Mucosa of rectum (tissue), 2 donors: ENCODE results near the gene ANTXR1.
"Not testable (repeated sequence)": the region's sequence is repeated elsewhere in the genome, so short reads cannot be mapped to it uniquely, and the experiment has no call there.

Source experiments
- H3K27ac ChIP-seq, 2 donors: one replicate each; pipeline ENCODE4 v1.7.0; 2013; ENCODE audit warnings: inconsistent platforms in 2 of 2, low read depth in 2 of 2, low read length in 2 of 2
- H3K27me3 ChIP-seq, 2 donors: one replicate each; pipeline ENCODE4 v1.7.0; 2013; ENCODE audit warnings: low read length in 2 of 2; ENCODE audit not compliant: control insufficient read depth in 2 of 2, insufficient read depth in 2 of 2
- H3K36me3 ChIP-seq, 2 donors: one replicate each; pipeline ENCODE4 v1.7.0; 2013; ENCODE audit warnings: low read length in 2 of 2; ENCODE audit not compliant: control insufficient read depth in 2 of 2, insufficient read depth in 2 of 2
- H3K4me1 ChIP-seq, 2 donors: one replicate each; pipeline ENCODE4 v1.7.0; 2013; ENCODE audit warnings: low read length in 2 of 2, mild to moderate bottlenecking in 1 of 2; ENCODE audit not compliant: control insufficient read depth in 2 of 2, insufficient read depth in 2 of 2
- H3K4me3 ChIP-seq, 2 donors: one replicate each; pipeline ENCODE4 v1.7.0; 2013; ENCODE audit warnings: low read length in 2 of 2
- H3K9ac ChIP-seq, 2 donors: one replicate each; pipeline ENCODE4 v1.7.0; 2013; ENCODE audit warnings: low read length in 2 of 2, low read depth in 1 of 2, mild to moderate bottlenecking in 1 of 2
- H3K9me3 ChIP-seq, 2 donors: one replicate each; pipeline ENCODE4 v1.7.0; 2013; ENCODE audit warnings: low read length in 2 of 2; ENCODE audit not compliant: control insufficient read depth in 2 of 2
- donor health status: healthy.
- donor health status: Normal muscosa, but diverticular disease.

Gene ANTXR1

GRCh38 chr2:69253112-69253511, 240.1 kb downstream of the ANTXR1 start:
- Histone ChIP-seq H3K4me1 (no peaks in the 10 kb centered on the region), H3K9me3 (no peaks in the 10 kb centered on the region), H3K9ac (no peak overlapping the region), H3K27ac (no peak overlapping the region), H3K36me3 (no peaks in the 10 kb centered on the region), H3K27me3 (no peaks in the 10 kb centered on the region), H3K4me3 (no peak overlapping the region)

- no peaks in the 10 kb centered on the region for H3K36me3 ChIP-seq
- no peaks in the 10 kb centered on the region for H3K4me1 ChIP-seq
- no peak overlapping the region for H3K9ac ChIP-seq
- peak overlapping the region in 1 of 2 donors; percentile 48 for H3K27ac ChIP-seq
- no peak overlapping the region for H3K4me3 ChIP-seq
- H3K27me3 ChIP-seq = no peaks in the 10 kb centered on the region
- no peaks in the 10 kb centered on the region for H3K9me3 ChIP-seq
Measured at GRCh38 chr2:69253611-69254301, 240.8 kb downstream of the ANTXR1 start.

GRCh38 chr2:69255760-69256159, 242.8 kb downstream of the ANTXR1 start:
- no peak overlapping the region for H3K9ac ChIP-seq
- H3K9me3 ChIP-seq = peaks cover 3% of the 10 kb centered on the region in 2 donors
- no peaks in the 10 kb centered on the region for H3K4me1 ChIP-seq
- H3K27ac ChIP-seq = no peak overlapping the region
- H3K36me3 ChIP-seq = no peaks in the 10 kb centered on the region
- H3K4me3 ChIP-seq = no peak overlapping the region
- no peaks in the 10 kb centered on the region for H3K27me3 ChIP-seq

GRCh38 chr2:69259994-69260591, 247.1 kb downstream of the ANTXR1 start:
- not testable (repeated sequence) for H3K4me1 ChIP-seq, H3K27me3 ChIP-seq, H3K36me3 ChIP-seq, H3K9me3 ChIP-seq, H3K27ac ChIP-seq, H3K9ac ChIP-seq, H3K4me3 ChIP-seq

- H3K4me1 ChIP-seq = no peaks in the 10 kb centered on the region
- no peaks in the 10 kb centered on the region for H3K36me3 ChIP-seq
- no peak overlapping the region for H3K27ac ChIP-seq
- H3K27me3 ChIP-seq = no peaks in the 10 kb centered on the region
- H3K4me3 ChIP-seq = no peak overlapping the region
- peaks cover 3% of the 10 kb centered on the region in 2 donors for H3K9me3 ChIP-seq
- no peak overlapping the region for H3K9ac ChIP-seq
Measured at GRCh38 chr2:69260666-69261065, 247.7 kb downstream of the ANTXR1 start.

GRCh38 chr2:69269330-69269729, 256.4 kb downstream of the ANTXR1 start:
- no peaks in the 10 kb centered on the region for H3K27me3 ChIP-seq

GRCh38 chr2:69271831-69272257, 258.9 kb downstream of the ANTXR1 start:
- H3K27ac ChIP-seq = no peak overlapping the region
- H3K9me3 ChIP-seq = no peaks in the 10 kb centered on the region
- no peak overlapping the region for H3K4me3 ChIP-seq

More at GRCh38 chr2:69269330-69269729, 256.4 kb downstream of the ANTXR1 start:
- no peak overlapping the region for H3K27ac ChIP-seq
- H3K4me1 ChIP-seq = no peaks in the 10 kb centered on the region
- H3K9me3 ChIP-seq = no peaks in the 10 kb centered on the region
- H3K36me3 ChIP-seq = no peaks in the 10 kb centered on the region
- no peak overlapping the region for H3K9ac ChIP-seq
- no peak overlapping the region for H3K4me3 ChIP-seq

GRCh38 chr2:69272803-69273471, 260.0 kb downstream of the ANTXR1 start:
- Histone ChIP-seq H3K9me3 (no peaks in the 10 kb centered on the region), H3K9ac (no peak overlapping the region), H3K27me3 (no peaks in the 10 kb centered on the region), H3K4me1 (no peaks in the 10 kb centered on the region), H3K36me3 (no peaks in the 10 kb centered on the region), H3K27ac (peak overlapping the region in 1 of 2 donors; percentile 23), H3K4me3 (no peak overlapping the region)

More at GRCh38 chr2:69271831-69272257, 258.9 kb downstream of the ANTXR1 start:
- no peak overlapping the region for H3K9ac ChIP-seq
- H3K4me1 ChIP-seq = no peaks in the 10 kb centered on the region
- no peaks in the 10 kb centered on the region for H3K36me3 ChIP-seq
- H3K27me3 ChIP-seq = no peaks in the 10 kb centered on the region

- Histone ChIP-seq H3K27me3 (no peaks in the 10 kb centered on the region), H3K9ac (no peak overlapping the region), H3K9me3 (no peaks in the 10 kb centered on the region), H3K4me3 (no peak overlapping the region), H3K4me1 (no peaks in the 10 kb centered on the region), H3K27ac (no peak overlapping the region), H3K36me3 (no peaks in the 10 kb centered on the region)
Measured at GRCh38 chr2:69275490-69275889, 262.5 kb downstream of the ANTXR1 start.

GRCh38 chr2:69278366-69278765, 265.4 kb downstream of the ANTXR1 start:
- no peak overlapping the region for H3K4me3 ChIP-seq

More at GRCh38 chr2:69278366-69278765, 265.4 kb downstream of the ANTXR1 start:
- Histone ChIP-seq H3K36me3 (no peaks in the 10 kb centered on the region), H3K27ac (no peak overlapping the region), H3K9me3 (no peaks in the 10 kb centered on the region), H3K4me1 (no peaks in the 10 kb centered on the region), H3K9ac (no peak overlapping the region), H3K27me3 (no peaks in the 10 kb centered on the region)
